Measurements from ENCODE around the gene PMM1.

GRCh38 chr22:41595703-41596102, 6.1 kb upstream of the PMM1 start:
- TF ChIP-seq, protein P1, sequence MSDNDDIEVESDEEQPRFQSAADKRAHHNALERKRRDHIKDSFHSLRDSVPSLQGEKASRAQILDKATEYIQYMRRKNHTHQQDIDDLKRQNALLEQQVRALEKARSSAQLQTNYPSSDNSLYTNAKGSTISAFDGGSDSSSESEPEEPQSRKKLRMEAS (IDR thresholded peaks at IDR 0.05; ENCODE audit: low read depth): no peak
- TF ChIP-seq ZBTB33 (IDR thresholded peaks at IDR 0.05; ENCODE audit: borderline replicate concordance, low read depth) (no peak), SIN3A (IDR thresholded peaks at IDR 0.05; ENCODE audit: borderline replicate concordance, low read depth, low read length) (no peak), POLR2AphosphoS5 (IDR thresholded peaks at IDR 0.05; ENCODE audit: low read depth, low read length) (no peak), TAF1 (IDR thresholded peaks at IDR 0.05; ENCODE audit: borderline replicate concordance, low read depth, low read length) (no peak), EZH2phosphoT487 (IDR thresholded peaks at IDR 0.05; ENCODE audit: borderline replicate concordance, low read depth) (no peak), YY1 (IDR thresholded peaks at IDR 0.05; ENCODE audit: low read depth) (no peak), RAD21 (IDR thresholded peaks at IDR 0.05; ENCODE audit: low read length) (no peak)
- TF ChIP-seq, protein P2, sequence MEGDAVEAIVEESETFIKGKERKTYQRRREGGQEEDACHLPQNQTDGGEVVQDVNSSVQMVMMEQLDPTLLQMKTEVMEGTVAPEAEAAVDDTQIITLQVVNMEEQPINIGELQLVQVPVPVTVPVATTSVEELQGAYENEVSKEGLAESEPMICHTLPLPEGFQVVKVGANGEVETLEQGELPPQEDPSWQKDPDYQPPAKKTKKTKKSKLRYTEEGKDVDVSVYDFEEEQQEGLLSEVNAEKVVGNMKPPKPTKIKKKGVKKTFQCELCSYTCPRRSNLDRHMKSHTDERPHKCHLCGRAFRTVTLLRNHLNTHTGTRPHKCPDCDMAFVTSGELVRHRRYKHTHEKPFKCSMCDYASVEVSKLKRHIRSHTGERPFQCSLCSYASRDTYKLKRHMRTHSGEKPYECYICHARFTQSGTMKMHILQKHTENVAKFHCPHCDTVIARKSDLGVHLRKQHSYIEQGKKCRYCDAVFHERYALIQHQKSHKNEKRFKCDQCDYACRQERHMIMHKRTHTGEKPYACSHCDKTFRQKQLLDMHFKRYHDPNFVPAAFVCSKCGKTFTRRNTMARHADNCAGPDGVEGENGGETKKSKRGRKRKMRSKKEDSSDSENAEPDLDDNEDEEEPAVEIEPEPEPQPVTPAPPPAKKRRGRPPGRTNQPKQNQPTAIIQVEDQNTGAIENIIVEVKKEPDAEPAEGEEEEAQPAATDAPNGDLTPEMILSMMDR (IDR thresholded peaks at IDR 0.05): no peak

All from SK-N-SH (cell line).